PC-3 (cell line): ENCODE data around the gene ACBD6. TPM values are rescaled to one million over a fixed set of nuclear protein-coding genes. Genes with fewer than 3 reads are reported as not detected.

Source experiments
- ATAC-seq: fragments of 200-7000 bp; cut with Tn5 transposase; 2 replicates; pipeline ENCODE4 v1.9.1; 2020; ENCODE audit warnings: mild to moderate bottlenecking, moderate library complexity
- BruUV-seq: library from RNA; stranded (reverse); fragments of 400-500 nt; replicated peaks from 2 replicates; lab custom pipeline; 2021; lab: Mats Ljungman, UMichigan
- CTCF ChIA-PET: fragments of 300-600 bp; sonication (Branson Sonifier 250); formaldehyde crosslinking; loops from one replicate; lab custom pipeline; 2022; ENCODE audit warnings: antibody characterized with exemption; lab: Charles Lee
- POLR2A ChIA-PET: fragments of 300-600 bp; sonication (Branson Sonifier 250); formaldehyde crosslinking; loops from one replicate; lab custom pipeline; 2022; ENCODE audit warnings: antibody characterized with exemption; ENCODE audit not compliant: unreplicated experiment; lab: Charles Lee
- DNase-seq: peaks from one replicate; pipeline ENCODE4 v3.0.0-alpha.2; 2015
- H2AFZ ChIP-seq: fragments of 300-600 bp; sonication (generic); 2 replicates; pipeline ENCODE4 v1.6.0; 2016; ENCODE audit warnings: antibody characterized with exemption, low read length
- H3F3A ChIP-seq: fragments of 300-600 bp; sonication (generic); one replicate; pipeline ENCODE4 v1.6.0; 2017; ENCODE audit warnings: antibody characterized with exemption, low read length, control low read depth, mild to moderate bottlenecking; ENCODE audit not compliant: unreplicated experiment
- H3K27ac ChIP-seq: fragments of 300-600 bp; sonication (generic); 2 replicates; pipeline ENCODE4 v1.5.1; 2016; ENCODE audit warnings: mild to moderate bottlenecking, low read length
- H3K27me3 ChIP-seq: fragments of 300-600 bp; sonication (generic); 2 replicates; pipeline ENCODE4 v1.6.1; 2016; ENCODE audit warnings: low read length, mixed read lengths
- H3K36me3 ChIP-seq: fragments of 300-600 bp; sonication (generic); 2 replicates; pipeline ENCODE4 v1.6.1; 2016; ENCODE audit warnings: low read depth, mixed run types, low read length, mixed read lengths
- H3K4me1 ChIP-seq: fragments of 300-600 bp; sonication (generic); 2 replicates; pipeline ENCODE4 v1.5.1; 2016; ENCODE audit warnings: low read length; ENCODE audit not compliant: insufficient read depth
- H3K4me2 ChIP-seq: fragments of 300-600 bp; sonication (generic); 2 replicates; pipeline ENCODE4 v1.6.0; 2016; ENCODE audit warnings: low read length
- H3K4me3 ChIP-seq: fragments of 300-600 bp; sonication (generic); 2 replicates; pipeline ENCODE4 v1.5.1; 2016; ENCODE audit warnings: mild to moderate bottlenecking, low read length, mixed read lengths
- H3K79me2 ChIP-seq: fragments of 300-600 bp; sonication (generic); 2 replicates; pipeline ENCODE4 v1.6.1; 2017; ENCODE audit warnings: low read length, mixed read lengths
- H3K9ac ChIP-seq: fragments of 300-600 bp; sonication (generic); 2 replicates; pipeline ENCODE4 v1.6.0; 2016; ENCODE audit warnings: mild to moderate bottlenecking, low read length
- H3K9me2 ChIP-seq: fragments of 300-600 bp; sonication (generic); replicated peaks from 2 replicates; pipeline ENCODE4 v1.6.1; 2016; ENCODE audit warnings: mixed run types, low read length, mixed read lengths
- H3K9me3 ChIP-seq: fragments of 300-600 bp; sonication (generic); 2 replicates; pipeline ENCODE4 v1.6.1; 2016; ENCODE audit warnings: low read length, mixed read lengths
- H4K20me1 ChIP-seq: fragments of 300-600 bp; sonication (generic); 2 replicates; pipeline ENCODE4 v1.6.1; 2016; ENCODE audit warnings: low read length, mixed read lengths
- CTCF ChIP-seq: fragments of 300-600 bp; sonication (generic); conservative IDR thresholded peaks from 2 replicates; pipeline ENCODE4 v1.5.1; 2017; ENCODE audit warnings: antibody characterized with exemption, low read depth, mild to moderate bottlenecking, low read length
- EZH2 ChIP-seq: fragments of 300-600 bp; sonication (generic); IDR thresholded peaks from one replicate; pipeline ENCODE4 v1.6.1; 2017; ENCODE audit warnings: antibody characterized with exemption, mild to moderate bottlenecking, low read length; ENCODE audit not compliant: unreplicated experiment
- EZH2phosphoT487 ChIP-seq: fragments of 300-600 bp; sonication (generic); IDR thresholded peaks from 2 replicates; pipeline ENCODE4 v1.6.1; 2018; ENCODE audit warnings: mild to moderate bottlenecking, antibody characterized with exemption, low read length, borderline replicate concordance
- intact Hi-C: fragments of 100-400 bp; cut with micrococcal nuclease; formaldehyde crosslinking; loops from 2 replicates; pipeline ENCODE4 v1.9.0; 2023
- total RNA-seq: library from RNA; depleted of rRNA; stranded (reverse); fragments of >200 nt; gene quantifications from 2 replicates; pipeline ENCODE4 v1.2.3, GENCODE V29; 2014

The ACBD6 gene
- total RNA-seq, 1 experiment from 2014 or later, result 43.3 TPM

GRCh38 chr1:180433873-180434272, 68.5 kb downstream of the ACBD6 start:
- Histone ChIP-seq H4K20me1 (no peaks in the 10 kb centered on the region), H3K9me3 (no peaks in the 10 kb centered on the region), H3K4me1 (no peaks in the 10 kb centered on the region), H3K4me3 (no peak overlapping the region), H3F3A (no peaks in the 10 kb centered on the region), H3K9me2 (no peaks in the 10 kb centered on the region), H3K36me3 (0 out of 2 replicates have a peak, but pooled peaks cover 4% of the 10 kb centered on the region), H3K4me2 (no peak overlapping the region), H3K27ac (no peak overlapping the region), H3K79me2 (peaks cover 17% of the 10 kb centered on the region), H3K27me3 (no peaks in the 10 kb centered on the region), H3K9ac (no peak overlapping the region), H2AFZ (no peak overlapping the region)
- ATAC-seq, result no peak
- no TSS peak for BruUV-seq
- DNase-seq, result no peak
- no peak for TF ChIP-seq EZH2
- TF ChIP-seq CTCF, result no peak
- no peak for TF ChIP-seq EZH2phosphoT487
- intact Hi-C loops, result no loop called here
- CTCF ChIA-PET, result no interaction called here
- POLR2A ChIA-PET, result no interaction called here

- TF ChIP-seq CTCF (no peak), EZH2 (no peak), EZH2phosphoT487 (no peak)
- Histone ChIP-seq H3K4me2 (no peak overlapping the region), H3K4me3 (no peak overlapping the region), H3F3A (no peaks in the 10 kb centered on the region), H3K36me3 (0 out of 2 replicates have a peak, but pooled peaks cover 4% of the 10 kb centered on the region), H3K9ac (no peak overlapping the region), H3K27me3 (no peaks in the 10 kb centered on the region), H3K9me3 (no peaks in the 10 kb centered on the region), H2AFZ (no peak overlapping the region), H3K27ac (no peak overlapping the region), H3K4me1 (no peaks in the 10 kb centered on the region), H3K9me2 (no peaks in the 10 kb centered on the region), H4K20me1 (no peaks in the 10 kb centered on the region), H3K79me2 (peaks cover 17% of the 10 kb centered on the region)
- ChIA-PET POLR2A (no interaction called here), CTCF (no interaction called here)
- BruUV-seq, result no TSS peak
- no peak for DNase-seq
- intact Hi-C loops, result no loop called here
- no peak for ATAC-seq
Measured at GRCh38 chr1:180431683-180432082, 70.7 kb downstream of the ACBD6 start.

DNA sequence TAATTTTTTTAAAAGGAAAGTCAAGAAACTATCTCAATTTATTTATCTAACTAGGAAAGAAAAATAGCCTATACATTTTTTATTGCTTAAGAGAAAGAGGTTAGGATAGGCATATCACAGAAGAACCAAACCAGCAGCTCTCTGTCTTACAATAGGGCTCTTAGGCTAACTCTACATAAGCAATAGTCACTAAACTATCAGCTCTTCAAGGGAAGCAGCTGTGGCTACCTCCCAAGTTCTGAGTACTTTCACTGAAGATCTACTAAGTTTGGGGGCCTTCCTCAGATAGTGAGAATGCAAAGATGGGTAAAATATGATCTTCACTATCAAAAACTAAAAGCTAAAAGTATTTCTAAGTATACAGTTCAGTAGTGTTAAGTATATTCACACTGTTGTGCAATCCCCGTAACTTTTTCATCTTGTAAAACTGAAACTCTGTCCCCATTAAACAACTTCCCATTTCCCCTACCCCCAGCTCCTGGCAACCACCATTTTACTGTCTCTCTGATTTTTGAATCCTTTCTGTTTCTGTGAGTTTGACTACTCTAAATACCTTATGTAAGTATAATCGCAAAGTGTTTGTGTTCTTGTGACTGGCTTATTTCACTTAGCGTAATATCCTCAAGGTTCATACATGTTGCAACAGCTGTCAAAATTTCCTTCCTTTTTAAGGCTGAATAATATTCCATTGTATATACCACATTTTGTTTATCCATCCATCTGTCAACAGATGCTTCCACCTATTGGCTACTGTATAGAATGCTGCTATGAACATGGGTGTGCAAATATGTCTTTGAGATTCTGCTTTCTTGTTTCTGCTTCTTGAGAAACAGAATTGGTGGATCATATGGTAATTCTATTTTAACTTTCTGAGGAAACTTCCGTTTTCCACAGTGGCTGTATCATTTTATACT, 73.3 kb downstream of the ACBD6 start:
- peaks cover 17% of the 10 kb centered on the region for H3K79me2 ChIP-seq
- no peak overlapping the region for H3K27ac ChIP-seq
- intact Hi-C loops, result no loop called here
- 0 out of 2 replicates have a peak, but pooled peaks cover 4% of the 10 kb centered on the region for H3K36me3 ChIP-seq
- no peaks in the 10 kb centered on the region for H3K9me2 ChIP-seq
- H3K4me3 ChIP-seq, result no peak overlapping the region
- BruUV-seq, result no TSS peak
- TF ChIP-seq EZH2phosphoT487, result no peak
- TF ChIP-seq CTCF, result no peak
- no peak for TF ChIP-seq EZH2
- no peak for DNase-seq
- no peaks in the 10 kb centered on the region for H3K9me3 ChIP-seq
- H3K4me1 ChIP-seq, result no peaks in the 10 kb centered on the region
- no peaks in the 10 kb centered on the region for H3K27me3 ChIP-seq
- H2AFZ ChIP-seq, result no peak overlapping the region
- ATAC-seq, result no peak
- no peak overlapping the region for H3K9ac ChIP-seq
- no peaks in the 10 kb centered on the region for H4K20me1 ChIP-seq
- CTCF ChIA-PET, result no interaction called here
- POLR2A ChIA-PET, result no interaction called here
- no peak overlapping the region for H3K4me2 ChIP-seq
- no peaks in the 10 kb centered on the region for H3F3A ChIP-seq
